H1 (cell line): ENCODE measurements around the gene ARHGAP26. TPM values are rescaled to one million over a fixed set of nuclear protein-coding genes. Genes with fewer than 3 reads are reported as not detected.

Source experiments
- EZH2 ChIP-seq: fragments of 200-600 bp; sonication (generic); IDR thresholded peaks from 2 replicates; pipeline ENCODE4 v1.7.1; 2012; ENCODE audit warnings: low read depth, mild to moderate bottlenecking, moderate library complexity, low read length, inconsistent platforms; ENCODE audit not compliant: severe bottlenecking
- SIX5 ChIP-seq: IDR thresholded peaks from 2 replicates; pipeline ENCODE4 v1.6.1; 2011; ENCODE audit warnings: mild to moderate bottlenecking, low read depth, low read length
- ZNF274 ChIP-seq: IDR thresholded peaks from 2 replicates; pipeline ENCODE4 v1.7.0; 2012; ENCODE audit warnings: low read length, borderline replicate concordance; ENCODE audit errors: extremely low read depth
- polyA plus RNA-seq, 7 experiments: library from polyadenylated mRNA; depleted of rRNA in 3 of 7; stranded (reverse) in 5 of 7; unstranded in 2 of 7; fragments of >200 nt in 5 of 7; fragments of 200-250 nt in 2 of 7; gene quantifications; 1 replicate in 5 of 7; 2 replicates in 1 of 7; 4 replicates in 1 of 7; pipeline versions ENCODE4 v1.2.1 to v1.2.3, GENCODE V29; 2011 to 2013; ENCODE audit warnings: missing spikeins in 2 of 7, mixed read lengths in 2 of 7
- total RNA-seq: library from RNA; stranded (reverse); fragmentation: NEBNext Ultra II Directional; extraction: Animal tissue kit (Norgen Biotek cat#: 25700); gene quantifications from 2 replicates; pipeline ENCODE4 v1.2.1, GENCODE V29; 2021
- TF ChIP-seq, protein P1 (sequence below): fragments of 300-600 bp; sonication (generic); IDR thresholded peaks from 2 replicates; pipeline ENCODE4 v1.7.1; 2012; ENCODE audit warnings: low read length, moderate library complexity, mild to moderate bottlenecking, inconsistent platforms; ENCODE audit not compliant: insufficient replicate concordance

ARHGAP26 gene
- total and polyA plus RNA-seq, 2 of the 8 experiments (the other 6 are each of a cell fraction or from before 2014, with no cell fraction given): 7.1 to 24.8 TPM

- TF ChIP-seq, protein P1, sequence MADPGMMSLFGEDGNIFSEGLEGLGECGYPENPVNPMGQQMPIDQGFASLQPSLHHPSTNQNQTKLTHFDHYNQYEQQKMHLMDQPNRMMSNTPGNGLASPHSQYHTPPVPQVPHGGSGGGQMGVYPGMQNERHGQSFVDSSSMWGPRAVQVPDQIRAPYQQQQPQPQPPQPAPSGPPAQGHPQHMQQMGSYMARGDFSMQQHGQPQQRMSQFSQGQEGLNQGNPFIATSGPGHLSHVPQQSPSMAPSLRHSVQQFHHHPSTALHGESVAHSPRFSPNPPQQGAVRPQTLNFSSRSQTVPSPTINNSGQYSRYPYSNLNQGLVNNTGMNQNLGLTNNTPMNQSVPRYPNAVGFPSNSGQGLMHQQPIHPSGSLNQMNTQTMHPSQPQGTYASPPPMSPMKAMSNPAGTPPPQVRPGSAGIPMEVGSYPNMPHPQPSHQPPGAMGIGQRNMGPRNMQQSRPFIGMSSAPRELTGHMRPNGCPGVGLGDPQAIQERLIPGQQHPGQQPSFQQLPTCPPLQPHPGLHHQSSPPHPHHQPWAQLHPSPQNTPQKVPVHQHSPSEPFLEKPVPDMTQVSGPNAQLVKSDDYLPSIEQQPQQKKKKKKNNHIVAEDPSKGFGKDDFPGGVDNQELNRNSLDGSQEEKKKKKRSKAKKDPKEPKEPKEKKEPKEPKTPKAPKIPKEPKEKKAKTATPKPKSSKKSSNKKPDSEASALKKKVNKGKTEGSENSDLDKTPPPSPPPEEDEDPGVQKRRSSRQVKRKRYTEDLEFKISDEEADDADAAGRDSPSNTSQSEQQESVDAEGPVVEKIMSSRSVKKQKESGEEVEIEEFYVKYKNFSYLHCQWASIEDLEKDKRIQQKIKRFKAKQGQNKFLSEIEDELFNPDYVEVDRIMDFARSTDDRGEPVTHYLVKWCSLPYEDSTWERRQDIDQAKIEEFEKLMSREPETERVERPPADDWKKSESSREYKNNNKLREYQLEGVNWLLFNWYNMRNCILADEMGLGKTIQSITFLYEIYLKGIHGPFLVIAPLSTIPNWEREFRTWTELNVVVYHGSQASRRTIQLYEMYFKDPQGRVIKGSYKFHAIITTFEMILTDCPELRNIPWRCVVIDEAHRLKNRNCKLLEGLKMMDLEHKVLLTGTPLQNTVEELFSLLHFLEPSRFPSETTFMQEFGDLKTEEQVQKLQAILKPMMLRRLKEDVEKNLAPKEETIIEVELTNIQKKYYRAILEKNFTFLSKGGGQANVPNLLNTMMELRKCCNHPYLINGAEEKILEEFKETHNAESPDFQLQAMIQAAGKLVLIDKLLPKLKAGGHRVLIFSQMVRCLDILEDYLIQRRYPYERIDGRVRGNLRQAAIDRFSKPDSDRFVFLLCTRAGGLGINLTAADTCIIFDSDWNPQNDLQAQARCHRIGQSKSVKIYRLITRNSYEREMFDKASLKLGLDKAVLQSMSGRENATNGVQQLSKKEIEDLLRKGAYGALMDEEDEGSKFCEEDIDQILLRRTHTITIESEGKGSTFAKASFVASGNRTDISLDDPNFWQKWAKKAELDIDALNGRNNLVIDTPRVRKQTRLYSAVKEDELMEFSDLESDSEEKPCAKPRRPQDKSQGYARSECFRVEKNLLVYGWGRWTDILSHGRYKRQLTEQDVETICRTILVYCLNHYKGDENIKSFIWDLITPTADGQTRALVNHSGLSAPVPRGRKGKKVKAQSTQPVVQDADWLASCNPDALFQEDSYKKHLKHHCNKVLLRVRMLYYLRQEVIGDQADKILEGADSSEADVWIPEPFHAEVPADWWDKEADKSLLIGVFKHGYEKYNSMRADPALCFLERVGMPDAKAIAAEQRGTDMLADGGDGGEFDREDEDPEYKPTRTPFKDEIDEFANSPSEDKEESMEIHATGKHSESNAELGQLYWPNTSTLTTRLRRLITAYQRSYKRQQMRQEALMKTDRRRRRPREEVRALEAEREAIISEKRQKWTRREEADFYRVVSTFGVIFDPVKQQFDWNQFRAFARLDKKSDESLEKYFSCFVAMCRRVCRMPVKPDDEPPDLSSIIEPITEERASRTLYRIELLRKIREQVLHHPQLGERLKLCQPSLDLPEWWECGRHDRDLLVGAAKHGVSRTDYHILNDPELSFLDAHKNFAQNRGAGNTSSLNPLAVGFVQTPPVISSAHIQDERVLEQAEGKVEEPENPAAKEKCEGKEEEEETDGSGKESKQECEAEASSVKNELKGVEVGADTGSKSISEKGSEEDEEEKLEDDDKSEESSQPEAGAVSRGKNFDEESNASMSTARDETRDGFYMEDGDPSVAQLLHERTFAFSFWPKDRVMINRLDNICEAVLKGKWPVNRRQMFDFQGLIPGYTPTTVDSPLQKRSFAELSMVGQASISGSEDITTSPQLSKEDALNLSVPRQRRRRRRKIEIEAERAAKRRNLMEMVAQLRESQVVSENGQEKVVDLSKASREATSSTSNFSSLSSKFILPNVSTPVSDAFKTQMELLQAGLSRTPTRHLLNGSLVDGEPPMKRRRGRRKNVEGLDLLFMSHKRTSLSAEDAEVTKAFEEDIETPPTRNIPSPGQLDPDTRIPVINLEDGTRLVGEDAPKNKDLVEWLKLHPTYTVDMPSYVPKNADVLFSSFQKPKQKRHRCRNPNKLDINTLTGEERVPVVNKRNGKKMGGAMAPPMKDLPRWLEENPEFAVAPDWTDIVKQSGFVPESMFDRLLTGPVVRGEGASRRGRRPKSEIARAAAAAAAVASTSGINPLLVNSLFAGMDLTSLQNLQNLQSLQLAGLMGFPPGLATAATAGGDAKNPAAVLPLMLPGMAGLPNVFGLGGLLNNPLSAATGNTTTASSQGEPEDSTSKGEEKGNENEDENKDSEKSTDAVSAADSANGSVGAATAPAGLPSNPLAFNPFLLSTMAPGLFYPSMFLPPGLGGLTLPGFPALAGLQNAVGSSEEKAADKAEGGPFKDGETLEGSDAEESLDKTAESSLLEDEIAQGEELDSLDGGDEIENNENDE: no peak
- no peak for TF ChIP-seq SIX5
- no peak for TF ChIP-seq ZNF274
- TF ChIP-seq EZH2: no peak
- TF ChIP-seq, all 59 proteins: peak for 0
Measured at GRCh38 chr5:142857405-142857804, 87.2 kb downstream of the ARHGAP26 start (continued).
